Left lung (tissue), 10 donors: ENCODE results near the gene SPG7. TPM values are rescaled to one million over a fixed set of nuclear protein-coding genes. Genes with fewer than 3 reads are reported as not detected.
A peak's percentile ranks its signal among the peaks of the same experiment; 100 is the strongest.

Source experiments
- ATAC-seq: fragments of 200-7000 bp; cut with Tn5 transposase; one replicate; pipeline ENCODE4 v1.9.1; 2020; ENCODE audit warnings: moderate library complexity
- DNase-seq, 4 donors: peaks; one replicate each; pipeline ENCODE4 v3.0.0-alpha.2; 2013 to 2020
- H3K27ac ChIP-seq, 2 donors: fragments of 200-600 bp; sonication (generic) in 1 of 2; one replicate each; pipeline versions ENCODE4 v1.5.0 to v1.8.0; 2020 to 2021
- H3K27me3 ChIP-seq, 2 donors: fragments of 200-600 bp; sonication (generic) in 1 of 2; one replicate each; pipeline versions ENCODE4 v1.5.0 to v1.8.0; 2020 to 2021
- H3K36me3 ChIP-seq, 2 donors: fragments of 200-600 bp; sonication (generic) in 1 of 2; one replicate each; pipeline versions ENCODE4 v1.5.0 to v1.8.0; 2020 to 2021
- H3K4me1 ChIP-seq, 2 donors: fragments of 200-600 bp; one replicate each; pipeline ENCODE4 v1.8.0; 2021
- H3K4me3 ChIP-seq, 2 donors: fragments of 200-600 bp; sonication (generic) in 1 of 2; one replicate each; pipeline versions ENCODE4 v1.5.0 to v1.8.0; 2020 to 2021; ENCODE audit warnings: mild to moderate bottlenecking in 1 of 2
- H3K9me3 ChIP-seq, 2 donors: fragments of 200-600 bp; sonication (generic) in 1 of 2; one replicate each; pipeline versions ENCODE4 v1.5.0 to v1.8.0; 2020 to 2021
- CTCF ChIP-seq, 2 donors: fragments of 200-600 bp; sonication (generic) in 1 of 2; IDR thresholded peaks; one replicate each; pipeline versions ENCODE4 v1.5.0 to v1.8.0; 2021; ENCODE audit warnings: antibody characterized with exemption in 2 of 2
- intact Hi-C, 2 donors: fragments of 100-400 bp; cut with DNase I; formaldehyde crosslinking; loops; one replicate each; pipeline versions ENCODE4 v1.11.2 to v1.14.2; 2022
- polyA plus RNA-seq, 6 donors: library from polyadenylated mRNA; unstranded; fragments of 120-200 nt; gene quantifications; one replicate each; pipeline ENCODE4 v1.2.1, GENCODE V29; 2013; ENCODE audit not compliant: insufficient read length in 6 of 6
- total RNA-seq, 2 donors: library from RNA; stranded (reverse); fragmentation: NEBNext Ultra II Directional; extraction: Animal tissue kit (Norgen Biotek cat#: 25700); gene quantifications; one replicate each; pipeline ENCODE4 v1.2.1, GENCODE V29; 2021
- donor health status: DM: no; HTN: yes; CAD: no.
- donor health status: DM: no; HTN: no; CAD: no.

The SPG7 gene
- total and polyA plus RNA-seq, 8 donors = 79.3 to 148 (median 121) TPM

- intact Hi-C loops = no loop called here
- TF ChIP-seq CTCF (IDR thresholded peaks at IDR 0.05) = no peak
- no peak overlapping the region for H3K4me3 ChIP-seq
- DNase-seq (no peak), ATAC-seq (no peak)
- no peak overlapping the region for H3K27ac ChIP-seq
- no peaks in the 10 kb centered on the region for H3K9me3 ChIP-seq
- peaks cover 0 to 17% of the 10 kb centered on the region in 2 donors for H3K27me3 ChIP-seq
- peaks cover 10 to 14% of the 10 kb centered on the region in 2 donors for H3K4me1 ChIP-seq
- no peaks in the 10 kb centered on the region for H3K36me3 ChIP-seq
These were observed 92.2 kb downstream of the SPG7 start for GRCh38 chr16:89600427-89600826.

GRCh38 chr16:89600956-89601355, 92.8 kb downstream of the SPG7 start:
- TF ChIP-seq CTCF (IDR thresholded peaks at IDR 0.05) = no peak
- intact Hi-C loops = no loop called here
- no peak for ATAC-seq
- H3K4me3 ChIP-seq = no peak overlapping the region
- H3K27me3 ChIP-seq = peaks cover 0 to 17% of the 10 kb centered on the region in 2 donors
- H3K9me3 ChIP-seq = no peaks in the 10 kb centered on the region
- no peak for DNase-seq
- H3K36me3 ChIP-seq = no peaks in the 10 kb centered on the region
- H3K27ac ChIP-seq = no peak overlapping the region
- H3K4me1 ChIP-seq = peaks cover 10 to 14% of the 10 kb centered on the region in 2 donors

DNA sequence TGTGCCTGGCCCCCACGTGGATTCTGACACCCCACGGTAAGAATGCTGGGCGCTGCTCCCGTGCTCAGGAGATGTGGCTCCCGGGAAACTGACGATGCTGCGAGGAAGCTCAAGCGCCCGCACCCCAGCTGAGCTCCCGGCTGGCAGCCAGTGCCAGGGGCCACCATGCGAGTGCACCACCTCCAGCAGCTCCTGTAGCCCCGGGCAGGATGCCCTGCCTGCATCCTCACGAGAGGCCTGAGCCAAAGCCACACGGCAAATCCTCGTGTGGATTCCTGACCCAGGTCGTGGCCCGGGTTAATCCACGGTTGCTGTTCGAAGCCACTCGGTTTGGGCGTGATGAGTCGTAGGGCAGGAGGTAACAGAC, 93.7 kb downstream of the SPG7 start:
- no peak for TF ChIP-seq CTCF (IDR thresholded peaks at IDR 0.05)
- no peak overlapping the region for H3K27ac ChIP-seq

DNA sequence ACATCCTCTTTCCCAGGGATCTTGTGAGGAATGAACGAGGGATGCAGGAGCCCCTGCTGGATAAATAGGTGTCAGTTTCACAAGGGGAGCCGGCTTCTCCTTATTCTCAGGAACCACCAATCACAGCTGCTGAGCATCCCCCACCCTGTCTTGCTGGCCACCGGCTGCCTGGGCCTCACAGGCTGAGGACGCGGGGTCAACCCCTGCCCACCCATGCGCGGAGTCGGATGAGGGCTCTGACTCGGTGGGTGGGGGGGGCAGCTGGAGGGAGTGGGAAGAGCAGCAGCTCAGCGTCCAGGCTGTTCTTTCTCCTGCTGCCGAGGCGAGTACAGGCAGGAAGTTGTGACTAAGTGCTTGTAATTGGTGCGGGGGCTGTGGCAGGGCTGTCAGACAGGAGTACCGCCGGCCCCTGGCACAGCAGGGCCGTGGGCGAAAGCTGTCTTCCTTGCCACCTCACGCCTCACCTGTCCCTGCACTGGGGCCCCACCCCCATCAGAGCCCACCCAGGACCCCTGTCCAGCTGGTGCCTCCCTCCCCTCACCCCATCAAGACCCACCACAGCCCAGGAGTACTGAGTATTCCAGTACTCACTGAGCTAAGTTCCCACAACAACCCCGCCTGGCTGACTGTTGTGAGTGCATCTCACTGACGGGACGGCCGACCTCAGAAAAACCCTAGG, 94.2 kb downstream of the SPG7 start:
- intact Hi-C loops = no loop called here
- Histone ChIP-seq H3K4me1 (peaks cover 10 to 14% of the 10 kb centered on the region in 2 donors), H3K27ac (no peak overlapping the region), H3K36me3 (no peaks in the 10 kb centered on the region), H3K27me3 (peaks cover 0 to 17% of the 10 kb centered on the region in 2 donors), H3K4me3 (no peak overlapping the region), H3K9me3 (no peaks in the 10 kb centered on the region)
- ATAC-seq (peak; percentile 87), DNase-seq (peak in 1 of 4 donors; percentile 59)
- TF ChIP-seq CTCF (IDR thresholded peaks at IDR 0.05) = no peak

More for the DNA sequence above, 93.7 kb downstream of the SPG7 start:
- Histone ChIP-seq H3K4me1 (peaks cover 10 to 14% of the 10 kb centered on the region in 2 donors), H3K4me3 (no peak overlapping the region), H3K9me3 (no peaks in the 10 kb centered on the region), H3K36me3 (no peaks in the 10 kb centered on the region), H3K27me3 (peaks cover 0 to 17% of the 10 kb centered on the region in 2 donors)
- ATAC-seq (no peak), DNase-seq (no peak)
- intact Hi-C loops = no loop called here

GRCh38 chr16:89602952-89603590, 94.9 kb downstream of the SPG7 start:
- DNase-seq (no peak), ATAC-seq (no peak)
- H3K4me3 ChIP-seq = no peak overlapping the region
- H3K27ac ChIP-seq = no peak overlapping the region
- peaks cover 0 to 17% of the 10 kb centered on the region in 2 donors for H3K27me3 ChIP-seq
- no peaks in the 10 kb centered on the region for H3K36me3 ChIP-seq
- H3K4me1 ChIP-seq = peaks cover 10 to 14% of the 10 kb centered on the region in 2 donors
- no peak for TF ChIP-seq CTCF (IDR thresholded peaks at IDR 0.05)
- intact Hi-C loops = no loop called here
- H3K9me3 ChIP-seq = no peaks in the 10 kb centered on the region
